AG10803 (cell line): ENCODE data around the gene PDE8B.

Experiments
- DNase-seq: peaks from one replicate; pipeline ENCODE4 v3.0.0; 2010; ENCODE audit warnings: low read depth
- H3K4me3 ChIP-seq: 2 replicates; pipeline ENCODE4 v1.5.1; 2011; ENCODE audit warnings: mild to moderate bottlenecking, low read length, control low read depth
- TF ChIP-seq, protein P1 (sequence below): conservative IDR thresholded peaks from 2 replicates; pipeline ENCODE4 v1.5.1; 2011; ENCODE audit warnings: mild to moderate bottlenecking, low read length, control low read depth, inconsistent platforms

Gene PDE8B

GRCh38 chr5:77170196-77170890 lies 40.1 kb upstream of the PDE8B start:
- no peak overlapping the region for H3K4me3 ChIP-seq
- DNase-seq = no peak
- TF ChIP-seq, protein P1, sequence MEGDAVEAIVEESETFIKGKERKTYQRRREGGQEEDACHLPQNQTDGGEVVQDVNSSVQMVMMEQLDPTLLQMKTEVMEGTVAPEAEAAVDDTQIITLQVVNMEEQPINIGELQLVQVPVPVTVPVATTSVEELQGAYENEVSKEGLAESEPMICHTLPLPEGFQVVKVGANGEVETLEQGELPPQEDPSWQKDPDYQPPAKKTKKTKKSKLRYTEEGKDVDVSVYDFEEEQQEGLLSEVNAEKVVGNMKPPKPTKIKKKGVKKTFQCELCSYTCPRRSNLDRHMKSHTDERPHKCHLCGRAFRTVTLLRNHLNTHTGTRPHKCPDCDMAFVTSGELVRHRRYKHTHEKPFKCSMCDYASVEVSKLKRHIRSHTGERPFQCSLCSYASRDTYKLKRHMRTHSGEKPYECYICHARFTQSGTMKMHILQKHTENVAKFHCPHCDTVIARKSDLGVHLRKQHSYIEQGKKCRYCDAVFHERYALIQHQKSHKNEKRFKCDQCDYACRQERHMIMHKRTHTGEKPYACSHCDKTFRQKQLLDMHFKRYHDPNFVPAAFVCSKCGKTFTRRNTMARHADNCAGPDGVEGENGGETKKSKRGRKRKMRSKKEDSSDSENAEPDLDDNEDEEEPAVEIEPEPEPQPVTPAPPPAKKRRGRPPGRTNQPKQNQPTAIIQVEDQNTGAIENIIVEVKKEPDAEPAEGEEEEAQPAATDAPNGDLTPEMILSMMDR = no peak

GRCh38 chr5:77171141-77171910 lies 39.2 kb upstream of the PDE8B start:
- no peak for DNase-seq
- H3K4me3 ChIP-seq = no peak overlapping the region
- TF ChIP-seq, protein P1 = no peak

DNA sequence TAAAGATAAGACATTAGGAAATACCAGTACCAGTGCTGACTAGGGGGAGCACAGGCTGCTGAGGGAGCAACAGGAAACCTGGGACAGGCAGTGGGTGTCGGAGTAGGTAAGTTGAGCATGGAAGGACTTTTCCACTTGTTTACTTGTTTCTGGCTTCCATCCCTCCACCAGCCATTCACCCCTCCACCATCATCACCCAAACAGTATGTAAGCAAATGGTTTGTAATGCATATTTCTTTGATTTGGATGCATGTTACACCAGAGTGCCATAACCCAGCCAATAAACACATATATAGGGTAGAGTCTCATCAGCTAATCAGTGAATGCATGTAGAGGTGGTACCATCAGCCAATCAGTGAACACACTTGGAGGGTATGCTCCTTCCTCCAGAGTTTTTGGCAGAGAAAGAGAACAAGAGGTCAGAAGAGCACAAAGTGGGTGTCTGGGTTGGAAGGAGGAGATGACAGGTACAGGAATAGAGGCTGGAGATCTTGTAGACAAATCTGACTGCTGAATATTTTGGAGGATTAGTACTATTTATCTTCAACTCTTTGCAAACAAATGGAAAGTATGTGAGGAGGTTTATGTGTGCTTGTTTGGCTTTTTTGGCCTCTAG lies 37.7 kb upstream of the PDE8B start:
- TF ChIP-seq, protein P1 = no peak
- DNase-seq = no peak
- H3K4me3 ChIP-seq = no peak overlapping the region

DNA sequence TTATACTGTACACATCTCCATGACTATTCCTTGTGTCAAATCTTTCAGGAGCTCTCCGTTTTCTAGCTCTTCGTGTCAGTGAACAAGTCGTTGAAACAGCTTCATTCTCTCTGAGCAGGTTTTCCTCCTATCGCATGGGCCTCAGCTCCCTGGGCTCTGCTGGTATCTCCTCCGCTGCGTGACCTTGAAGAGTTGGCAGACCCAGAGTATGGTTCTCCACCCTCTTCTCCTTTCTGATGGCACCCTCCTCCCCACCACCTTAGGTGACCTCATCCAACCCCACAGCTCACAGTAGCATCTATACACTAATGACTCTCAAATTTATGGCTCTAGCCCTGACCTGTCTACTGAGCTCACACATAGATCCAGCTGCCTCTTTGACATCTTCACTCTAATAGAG lies 36.0 kb upstream of the PDE8B start:
- no peak overlapping the region for H3K4me3 ChIP-seq
- DNase-seq = no peak
- TF ChIP-seq, protein P1 = no peak

DNA sequence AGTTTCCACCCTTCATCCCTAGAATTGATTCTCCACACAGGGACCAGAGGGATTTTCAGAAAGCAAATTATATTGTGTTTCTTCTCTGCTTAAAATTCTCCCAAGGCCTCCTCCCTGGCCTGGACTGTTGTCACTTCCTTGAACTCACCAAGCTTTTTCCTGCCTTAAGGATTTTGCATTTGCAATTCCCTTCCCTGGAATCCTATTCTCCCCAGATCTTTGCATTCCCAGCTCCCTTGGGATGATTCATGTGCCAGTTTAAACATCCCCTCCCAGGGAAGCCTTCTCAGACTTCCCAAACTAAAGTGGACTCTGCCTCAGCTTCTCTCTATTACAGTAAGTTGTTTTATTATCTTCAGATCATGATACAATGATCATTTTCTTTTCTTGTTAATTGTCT lies 35.2 kb upstream of the PDE8B start:
- no peak for DNase-seq
- TF ChIP-seq, protein P1 = no peak
- no peak overlapping the region for H3K4me3 ChIP-seq

- no peak overlapping the region for H3K4me3 ChIP-seq
- TF ChIP-seq, protein P1 = no peak
These were observed 34.1 kb upstream of the PDE8B start for GRCh38 chr5:77176429-77176828.

More at GRCh38 chr5:77176429-77176828, 34.1 kb upstream of the PDE8B start:
- no peak for DNase-seq
